ENCODE measurements around the gene EIF2S1.
"Not testable (repeated sequence)": the region's sequence is repeated elsewhere in the genome, so short reads cannot be mapped to it uniquely, and the experiment has no call there.

The EIF2S1 gene

GRCh38 chr14:67359775-67360469 lies at the start of gene EIF2S1, which contains the start of gene ATP6V1D:
TSS of gene EIF2S1 (plus strand) at chr14:67360328. CDS start at chr14:67364768, 4,440 bp downstream.
TSS of gene ATP6V1D (minus strand) at chr14:67359804. CDS start at chr14:67359698, 106 bp downstream.
- DNase-seq: peak; percentile 99

DNA sequence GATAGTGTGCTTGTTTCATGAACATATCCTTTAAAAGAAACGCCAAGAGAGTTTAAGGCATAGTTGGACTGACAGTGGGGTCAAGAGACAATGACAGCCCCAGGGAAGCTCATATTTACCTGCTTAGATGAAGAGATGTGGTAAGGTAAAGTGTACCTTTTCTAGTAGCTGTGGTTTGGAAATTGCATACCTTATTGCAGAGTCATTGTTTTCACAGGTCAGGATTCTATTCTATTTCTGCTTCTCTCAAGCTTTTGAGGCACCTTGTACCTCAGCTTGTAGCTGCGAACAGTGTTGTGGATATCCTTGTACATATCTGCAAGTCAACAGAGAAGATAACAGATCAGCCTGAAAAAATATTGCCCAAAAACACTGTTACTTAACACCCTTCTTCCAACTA lies 48.3 kb upstream of the EIF2S1 start:
- DNase-seq: no peak

DNA sequence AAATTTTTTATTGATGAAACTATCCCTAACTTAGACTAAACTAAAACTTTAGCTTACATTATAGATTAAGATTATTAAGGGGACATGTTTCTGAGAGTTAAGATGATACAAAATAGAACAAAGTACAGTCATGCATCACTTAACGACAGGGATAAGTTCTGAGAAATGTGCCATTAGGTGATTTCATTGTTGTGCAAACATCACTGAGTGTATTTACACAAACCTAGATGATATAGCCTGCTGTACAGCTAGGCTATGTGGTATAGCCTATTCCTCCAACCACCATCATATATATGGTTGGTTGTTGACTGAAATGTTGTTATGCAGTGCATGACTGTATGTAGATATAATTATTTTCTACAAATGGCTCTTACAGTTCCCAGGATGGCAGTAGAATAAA lies 47.0 kb upstream of the EIF2S1 start:
- DNase-seq: no peak

DNA sequence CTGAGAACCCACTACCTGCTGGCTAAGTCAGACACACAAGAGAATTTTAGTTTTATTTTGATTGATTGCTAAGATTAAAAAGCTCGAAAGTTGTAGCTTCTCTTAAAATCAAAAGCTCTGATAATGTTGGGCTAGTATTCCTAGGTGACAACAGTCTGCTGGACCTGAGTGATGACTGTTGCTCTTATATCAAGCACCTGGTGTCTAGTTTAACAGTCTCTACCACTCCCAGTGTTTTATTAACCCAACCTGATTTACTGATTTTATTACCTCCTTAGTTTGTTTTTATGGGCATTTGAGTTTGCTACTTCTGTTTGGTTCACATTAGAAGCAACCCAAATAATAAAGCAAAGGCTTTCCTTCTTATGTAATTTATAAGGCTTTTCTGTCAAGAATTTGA lies 42.3 kb upstream of the EIF2S1 start:
- DNase-seq: no peak

GRCh38 chr14:67319142-67319541 lies 41.0 kb upstream of the EIF2S1 start:
- DNase-seq: no peak

- DNase-seq: not testable (repeated sequence)
Observed at GRCh38 chr14:67329666-67330065, 30.5 kb upstream of the EIF2S1 start.

- no peak for DNase-seq
Observed at GRCh38 chr14:67331368-67332125, 28.6 kb upstream of the EIF2S1 start.

DNA sequence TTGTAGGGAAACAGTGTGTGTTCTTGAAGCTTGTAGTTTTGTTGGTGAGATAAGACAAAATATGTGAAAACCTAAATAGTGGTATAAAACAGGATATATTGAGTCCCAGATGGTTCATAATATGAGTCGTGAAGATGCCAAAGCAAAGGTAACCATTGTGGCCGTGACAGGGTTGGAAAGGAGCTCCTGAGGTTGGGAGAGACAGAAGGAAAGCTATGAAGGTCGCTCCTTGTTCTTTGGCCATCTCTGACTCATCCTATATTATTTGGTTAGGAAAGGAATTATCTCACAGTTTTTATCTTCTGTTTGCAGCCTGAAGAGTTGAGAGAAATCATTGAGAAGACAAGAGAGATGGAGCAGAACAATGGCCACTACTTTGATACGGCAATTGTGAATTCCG lies 27.7 kb upstream of the EIF2S1 start:
- DNase-seq: no peak

GRCh38 chr14:67335781-67336180 lies 24.3 kb upstream of the EIF2S1 start:
- DNase-seq: no peak

- DNase-seq: not testable (repeated sequence)
Observed at GRCh38 chr14:67341231-67341630, 18.9 kb upstream of the EIF2S1 start.

GRCh38 chr14:67343601-67344230 lies 16.4 kb upstream of the EIF2S1 start:
- DNase-seq: no peak

DNA sequence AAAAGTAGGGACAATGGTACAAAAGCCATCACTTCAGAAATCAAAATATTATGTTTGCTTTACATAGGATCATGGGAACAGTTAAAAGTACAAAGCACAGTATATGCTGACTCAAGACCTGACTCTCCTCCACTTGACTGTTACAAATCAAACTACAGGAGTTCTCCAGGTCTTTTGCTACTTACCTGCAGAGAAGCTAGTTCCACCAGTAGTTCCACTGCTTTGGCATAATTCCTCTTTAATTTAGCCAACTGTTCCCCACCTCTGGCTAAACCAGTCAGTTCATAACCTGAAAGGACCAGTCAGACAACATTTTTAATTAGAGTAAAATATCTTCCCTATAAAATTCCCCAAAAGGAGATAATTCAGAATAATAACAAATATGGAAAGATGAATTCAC lies 14.5 kb upstream of the EIF2S1 start:
- DNase-seq: no peak

GRCh38 chr14:67352055-67352454 lies 8.1 kb upstream of the EIF2S1 start:
- no peak for DNase-seq

DNA sequence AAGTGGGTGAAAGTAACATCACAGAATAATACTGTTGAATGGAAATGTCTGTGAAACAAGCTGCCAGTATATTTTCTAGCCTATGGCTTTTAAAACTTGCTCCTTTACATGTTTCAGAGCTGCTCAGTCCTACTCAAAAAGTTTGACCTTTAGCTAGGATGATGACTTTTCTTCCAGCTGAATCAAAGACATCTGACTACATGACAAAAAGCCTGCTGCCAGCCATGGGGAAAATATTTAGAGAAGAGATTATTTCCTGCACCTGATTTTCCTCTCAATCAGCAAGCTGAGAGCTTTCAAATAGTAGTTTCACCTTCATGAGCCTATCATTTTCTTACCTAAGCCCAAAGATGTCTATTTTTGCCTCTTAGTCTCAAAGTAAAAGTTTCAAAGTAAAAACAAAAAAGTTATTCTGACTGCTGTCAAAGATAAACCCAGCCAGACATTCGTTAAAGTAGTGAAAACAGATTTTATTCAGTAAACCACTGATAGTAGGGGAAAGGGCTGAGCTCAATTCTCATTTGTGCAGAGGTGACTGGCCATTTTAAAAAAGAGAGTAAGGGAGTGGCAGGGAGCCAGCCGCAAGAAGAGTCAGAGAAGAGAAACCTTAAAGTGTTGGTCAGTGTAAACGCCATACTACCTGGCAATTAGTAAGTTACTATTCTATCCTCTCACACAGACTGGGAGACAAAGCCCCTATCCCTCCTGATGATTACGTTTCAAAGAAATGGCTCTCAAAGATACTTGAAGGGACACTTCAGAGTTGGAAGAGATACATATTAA lies 2.8 kb upstream of the EIF2S1 start:
- DNase-seq: no peak

DNA sequence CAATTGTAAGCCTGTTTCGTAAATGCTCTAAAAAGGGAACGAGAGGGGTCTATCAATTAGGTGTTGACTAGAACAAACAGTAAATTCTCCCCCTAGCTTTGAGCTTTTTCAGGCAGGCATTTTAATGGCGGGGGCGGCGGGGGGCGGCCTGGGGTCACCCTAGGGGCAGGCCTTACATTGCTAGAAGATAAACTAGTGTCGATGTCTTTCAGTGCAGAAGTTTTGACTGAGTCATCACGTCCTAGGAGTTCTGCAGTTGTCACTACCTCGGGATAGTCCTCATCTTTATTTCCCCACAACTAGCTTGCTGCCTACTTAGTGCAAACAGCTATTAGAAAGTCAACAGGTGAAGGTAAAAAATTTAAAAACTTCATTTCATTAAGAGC lies 2.2 kb upstream of the EIF2S1 start:
- DNase-seq: peak; percentile 53

DNA sequence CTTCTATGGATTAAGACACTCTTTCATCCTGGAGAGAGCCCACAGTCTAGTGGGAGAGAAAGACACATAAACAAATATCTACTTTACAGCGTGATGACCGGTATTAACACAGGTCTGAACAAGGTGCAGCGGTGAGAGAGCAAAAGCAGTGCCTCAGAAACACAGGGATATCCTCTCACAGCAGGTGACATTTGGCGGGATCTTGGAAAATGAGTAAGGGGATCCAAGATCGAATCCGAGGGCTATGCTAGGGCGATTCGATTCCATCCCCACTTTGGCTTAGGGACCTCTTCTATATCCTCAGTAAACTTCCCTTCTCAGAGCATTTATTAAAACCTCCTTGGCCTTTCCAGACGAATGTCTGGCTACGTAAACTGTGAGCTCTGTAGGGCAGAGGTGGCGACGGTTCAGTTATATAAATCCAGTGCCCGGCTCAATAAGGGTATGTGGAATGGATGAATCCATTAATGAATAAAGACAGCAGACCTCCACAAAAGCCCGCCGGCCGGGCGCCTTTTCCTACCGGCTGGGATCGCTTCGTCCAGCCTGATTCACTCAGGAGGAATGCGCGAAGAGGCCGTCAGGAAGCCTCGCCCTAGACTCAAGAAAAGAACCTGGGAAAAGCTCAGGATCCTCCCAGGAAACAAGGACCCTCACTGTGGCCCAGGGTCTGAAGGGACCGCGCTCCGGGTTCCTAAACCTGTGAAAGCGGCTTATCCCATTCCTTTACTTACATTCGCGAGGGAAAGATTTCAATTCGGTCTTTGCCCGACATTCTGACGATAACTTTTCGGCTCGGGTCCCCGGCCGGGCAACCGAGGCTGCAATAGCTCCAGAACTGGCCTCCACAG lies 979 bp upstream of the EIF2S1 start:
- peak; percentile 78 for DNase-seq

DNA sequence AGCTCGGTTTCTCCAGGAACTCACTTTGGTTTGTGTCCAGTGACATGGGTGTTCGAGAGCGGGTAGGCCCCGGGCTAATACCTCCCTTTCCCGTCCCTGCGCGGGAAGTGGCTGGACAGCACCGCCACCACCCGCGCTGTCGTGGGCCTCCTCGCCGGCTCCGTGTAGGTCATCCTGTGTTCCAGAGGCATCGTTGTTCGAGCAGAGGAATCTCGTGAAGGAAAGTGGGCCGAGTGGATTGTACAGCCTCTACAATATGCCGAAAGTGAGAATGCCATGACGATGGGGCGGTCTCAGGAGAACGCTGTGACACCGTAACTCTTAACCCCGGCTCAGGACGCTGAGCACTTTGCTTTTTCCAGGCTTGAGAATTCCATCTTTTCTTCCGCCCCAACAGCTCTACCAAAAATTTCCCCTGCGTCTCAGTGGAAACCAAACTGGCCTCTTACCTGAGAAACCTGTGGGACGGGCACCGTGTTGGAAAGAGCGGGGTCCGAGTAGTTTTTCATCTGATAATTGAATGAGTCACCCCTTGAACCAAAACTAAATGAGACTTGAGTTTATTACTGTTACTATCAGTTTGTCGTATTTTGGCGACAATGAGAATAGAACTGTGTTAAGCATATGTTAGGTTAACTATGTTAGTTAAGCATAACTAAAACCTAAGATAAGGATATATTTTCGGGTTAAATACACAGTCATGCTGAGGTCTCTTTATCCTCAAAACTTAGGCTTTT lies 510 bp downstream of the EIF2S1 start:
- DNase-seq: no peak

GRCh38 chr14:67365476-67365875 lies 5.3 kb downstream of the EIF2S1 start:
- no peak for DNase-seq

DNA sequence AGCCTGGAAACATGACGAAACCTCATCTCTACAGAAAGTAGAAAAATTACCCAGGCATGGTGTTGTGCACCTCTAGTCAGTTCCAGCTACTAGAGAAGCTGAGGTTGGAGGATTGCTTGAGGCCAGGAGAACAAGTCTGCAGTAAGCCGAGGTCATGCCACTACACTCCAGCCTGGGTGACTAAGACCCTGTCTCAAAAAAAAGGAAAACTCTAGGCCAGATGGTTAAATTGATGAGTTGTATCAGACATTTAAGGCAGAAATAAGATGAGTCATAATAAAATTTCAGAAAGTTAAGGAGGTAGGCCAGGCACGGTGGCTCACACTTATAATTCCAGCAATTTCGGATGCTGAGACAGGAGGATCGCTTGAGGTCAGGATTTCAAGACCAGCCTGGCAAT lies 10.7 kb downstream of the EIF2S1 start:
- no peak for DNase-seq

DNA sequence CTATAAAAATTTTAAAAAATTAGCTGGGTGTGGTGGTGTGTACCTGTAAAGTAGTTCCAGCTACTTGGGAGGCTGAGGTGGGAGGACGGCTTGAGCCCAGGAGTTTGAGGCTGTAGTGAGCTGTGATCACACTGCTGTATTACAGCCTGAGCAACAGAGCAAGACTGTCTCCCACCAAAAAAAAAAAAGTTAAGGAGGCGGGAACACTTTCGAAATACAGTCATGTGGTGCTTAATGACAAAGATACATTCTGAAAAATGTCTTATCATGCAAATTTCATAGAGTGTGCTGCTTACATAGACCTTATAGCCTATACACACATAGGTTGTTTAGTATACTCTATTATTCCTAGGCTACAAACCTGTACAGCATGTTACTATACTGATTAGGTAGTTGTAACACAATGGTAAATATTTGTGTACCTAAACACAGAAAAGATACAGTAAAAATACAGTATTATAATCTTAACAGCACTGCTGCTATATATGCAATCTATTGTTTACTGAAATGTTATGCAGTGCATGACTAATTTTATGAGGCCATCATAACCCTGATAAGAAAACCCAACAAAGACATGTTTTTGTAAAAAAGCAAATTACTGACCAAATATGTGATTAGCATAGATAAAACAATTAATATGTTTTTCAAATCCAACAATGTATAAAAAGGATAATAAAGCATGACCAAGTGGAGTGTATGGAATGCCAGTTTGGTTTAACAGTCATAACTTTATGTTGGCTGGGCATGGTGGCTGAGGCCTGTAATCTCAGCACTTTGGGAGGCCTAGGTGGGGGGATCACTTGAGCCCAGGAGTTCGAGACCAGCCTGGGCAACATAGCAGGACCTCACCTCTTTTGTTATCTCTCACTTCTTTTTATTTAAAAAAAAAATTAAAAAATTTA lies 11.4 kb downstream of the EIF2S1 start:
- DNase-seq: no peak
